SK-N-SH (cell line): ENCODE data around the gene KRT27. TPM values are rescaled to one million over a fixed set of nuclear protein-coding genes. Genes with fewer than 3 reads are reported as not detected.

Experiments used
- CTCF ChIA-PET: fragments of 300-600, 350-600 bp; formaldehyde crosslinking; extraction: SDS; loops from one replicate; lab custom pipeline; 2021; lab: Yijun Ruan, JAX
- POLR2A ChIA-PET: fragments of 350-600 bp; sonication (Branson Sonifier 250); formaldehyde crosslinking; extraction: SDS; loops from one replicate; lab custom pipeline; 2020; ENCODE audit warnings: antibody characterized with exemption, inconsistent platforms; lab: Yijun Ruan, JAX
- DNase-seq: peaks from one replicate; pipeline ENCODE4 v3.0.0; 2012
- H2AFZ ChIP-seq: fragments of 200-600 bp; sonication (generic); 2 replicates; pipeline ENCODE4 v1.8.1; 2016; ENCODE audit warnings: antibody characterized with exemption, mild to moderate bottlenecking, low read depth
- H3F3A ChIP-seq: fragments of 200-600 bp; sonication (generic); replicated peaks from 2 replicates; pipeline ENCODE3; 2016; ENCODE audit warnings: antibody characterized with exemption, mild to moderate bottlenecking; ENCODE audit not compliant: insufficient read depth
- H3K27ac ChIP-seq, 2 experiments: fragments of 200-500 bp in 1 of 2; fragments of 200-600 bp in 1 of 2; sonication (Bioruptor generic) in 1 of 2; sonication (generic), shearing (Covaris generic) in 1 of 2; 2 replicates each; pipeline versions ENCODE4 v1.5.1 to v1.6.1; 2014 to 2016; ENCODE audit warnings: low read depth in 2 of 2, inconsistent platforms in 1 of 2, low read length in 1 of 2, mild to moderate bottlenecking in 1 of 2, mixed read lengths in 1 of 2
- H3K27me3 ChIP-seq: fragments of 200-600 bp; sonication (generic), shearing (Covaris generic); 2 replicates; pipeline ENCODE4 v1.6.1; 2016; ENCODE audit warnings: mixed run types; ENCODE audit not compliant: insufficient read depth
- H3K36me3 ChIP-seq, 2 experiments: fragments of 200-500 bp in 1 of 2; fragments of 200-600 bp in 1 of 2; sonication (Bioruptor generic) in 1 of 2; sonication (generic) in 1 of 2; replicated peaks in 1 of 2; 2 replicates each; pipeline versions ENCODE3 to v1.5.1; 2014 to 2016; ENCODE audit warnings: low read length in 1 of 2, mild to moderate bottlenecking in 1 of 2; ENCODE audit not compliant: insufficient read depth in 2 of 2, control insufficient read depth in 1 of 2
- H3K4me1 ChIP-seq, 2 experiments: fragments of 200-500 bp in 1 of 2; fragments of 200-600 bp in 1 of 2; sonication (Bioruptor generic) in 1 of 2; sonication (generic), shearing (Covaris generic) in 1 of 2; 2 replicates each; pipeline versions ENCODE4 v1.5.1 to v1.6.1; 2014 to 2016; ENCODE audit warnings: low read depth in 1 of 2, low read length in 1 of 2, mixed run types in 1 of 2; ENCODE audit not compliant: insufficient read depth in 2 of 2, control insufficient read depth in 1 of 2
- H3K4me2 ChIP-seq: fragments of 200-600 bp; sonication (generic), shearing (Covaris generic); 2 replicates; pipeline ENCODE4 v1.6.1; 2017; ENCODE audit warnings: mixed run types
- H3K4me3 ChIP-seq, 2 experiments: fragments of 200-500 bp in 1 of 2; fragments of 200-600 bp in 1 of 2; sonication (Bioruptor generic) in 1 of 2; sonication (generic), shearing (Covaris generic) in 1 of 2; 2 replicates each; pipeline versions ENCODE4 v1.5.1 to v1.8.1; 2014 to 2016; ENCODE audit warnings: low read depth in 2 of 2, inconsistent platforms in 1 of 2, low read length in 1 of 2, mild to moderate bottlenecking in 1 of 2, mixed read lengths in 1 of 2, moderate library complexity in 1 of 2
- H3K79me2 ChIP-seq: fragments of 200-600 bp; sonication (generic); 2 replicates; pipeline ENCODE4 v1.8.1; 2017; ENCODE audit warnings: mild to moderate bottlenecking; ENCODE audit not compliant: insufficient read depth
- H3K9ac ChIP-seq: fragments of 200-600 bp; sonication (generic); 2 replicates; pipeline ENCODE4 v1.6.1; 2017; ENCODE audit warnings: mixed run types
- H3K9me2 ChIP-seq: fragments of 200-600 bp; sonication (generic); 2 replicates; pipeline ENCODE4 v1.6.1; 2017; ENCODE audit warnings: mixed run types
- H3K9me3 ChIP-seq: fragments of 200-600 bp; sonication (generic); 2 replicates; pipeline ENCODE4 v1.6.1; 2017; ENCODE audit warnings: mixed run types, mild to moderate bottlenecking, moderate library complexity
- H4K20me1 ChIP-seq: fragments of 200-600 bp; sonication (generic); 2 replicates; pipeline ENCODE4 v1.6.1; 2017; ENCODE audit warnings: mild to moderate bottlenecking, mixed run types; ENCODE audit not compliant: insufficient read depth
- CHD2 ChIP-seq: fragments of 150-350 bp; IDR thresholded peaks from 2 replicates; pipeline ENCODE4 v1.6.1; 2018; ENCODE audit warnings: low read length; ENCODE audit not compliant: partially characterized antibody
- EP300 ChIP-seq, 2 experiments: IDR thresholded peaks; 2 replicates each; pipeline versions ENCODE4 v1.4.0 to v1.6.1; 2012; ENCODE audit warnings: borderline replicate concordance in 1 of 2, low read depth in 1 of 2, low read length in 1 of 2
- FOXJ3 ChIP-seq: sonication (generic); formaldehyde crosslinking; IDR thresholded peaks from 2 replicates; pipeline ENCODE4 v1.5.1; 2020; ENCODE audit warnings: mild to moderate bottlenecking, missing genetic modification reagents
- GATA2 ChIP-seq: sonication (generic); formaldehyde crosslinking; IDR thresholded peaks from 2 replicates; pipeline ENCODE4 v1.5.0; 2020; ENCODE audit warnings: mild to moderate bottlenecking, missing genetic modification reagents
- IRF3 ChIP-seq: fragments of 150-350 bp; IDR thresholded peaks from 2 replicates; pipeline ENCODE4 v1.6.1; 2016; ENCODE audit warnings: mild to moderate bottlenecking, low read depth, low read length
- NRF1 ChIP-seq: IDR thresholded peaks from 2 replicates; pipeline ENCODE4 v1.6.1; 2012; ENCODE audit warnings: low read depth, mild to moderate bottlenecking, low read length
- REST ChIP-seq: IDR thresholded peaks from 2 replicates; pipeline ENCODE4 v1.6.1; 2012; ENCODE audit warnings: mild to moderate bottlenecking, low read depth, low read length, moderate library complexity
- TEAD4 ChIP-seq: IDR thresholded peaks from 2 replicates; pipeline ENCODE4 v1.4.0; 2012; ENCODE audit warnings: mild to moderate bottlenecking, borderline replicate concordance; ENCODE audit not compliant: insufficient read depth
- WGBS: methylation state at CpG from one replicate; pipeline ENCODE4 v1.1.6; 2017; ENCODE audit warnings: low lambda C conversion rate; 5-methylcytosine and 5-hydroxymethylcytosine counted together
- polyA plus RNA-seq, 3 experiments: library from polyadenylated mRNA; depleted of rRNA; stranded (reverse); fragments of >200 nt; gene quantifications; 2 replicates each; pipeline ENCODE4 v1.2.3, GENCODE V29; 2012

Gene KRT27
- polyA plus RNA-seq, 1 of the 3 experiments (the other 2 are of a cell fraction): not detected

DNA sequence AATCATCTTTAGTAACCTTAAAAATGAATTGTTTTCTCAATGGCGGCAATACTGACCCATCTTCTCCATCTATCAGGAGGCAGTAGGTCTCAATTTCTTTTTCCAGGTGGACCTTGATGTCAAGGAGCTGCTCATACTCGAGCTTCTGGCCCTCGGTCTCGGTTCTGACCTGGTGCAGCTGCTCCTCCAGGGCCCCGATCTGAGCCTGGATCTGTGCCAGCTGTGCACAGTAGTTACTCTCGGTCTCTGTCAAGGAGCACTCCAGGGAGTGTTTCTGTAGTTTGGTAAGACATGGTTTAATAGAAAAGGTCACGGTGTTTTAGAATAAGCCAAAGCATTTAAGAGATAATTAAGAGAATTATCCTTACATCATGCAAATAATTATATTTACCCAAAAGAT is 4.9 kb downstream of the KRT27 start:
- H3K4me3 ChIP-seq: no peak overlapping the region
- CTCF ChIA-PET: no interaction called here
- no peaks in the 10 kb centered on the region for H3F3A ChIP-seq
- TF ChIP-seq EP300 (IDR thresholded peaks at IDR 0.05; ENCODE audit: borderline replicate concordance in 1 of 2, low read depth in 1 of 2, low read length in 1 of 2): no peak
- no peak for TF ChIP-seq TEAD4
- no peak for TF ChIP-seq REST
- no peak for TF ChIP-seq FOXJ3
- TF ChIP-seq, all 33 proteins: peak for 0
- Histone ChIP-seq H3K27ac (no peak overlapping the region), H3K4me2 (no peak overlapping the region), H2AFZ (no peak overlapping the region), H3K9me3 (no peaks in the 10 kb centered on the region), H3K36me3 (no peaks in the 10 kb centered on the region), H3K9ac (no peak overlapping the region), H3K9me2 (0 out of 2 replicates have a peak, but pooled peaks cover 5% of the 10 kb centered on the region), H4K20me1 (no peaks in the 10 kb centered on the region), H3K79me2 (no peaks in the 10 kb centered on the region), H3K27me3 (peaks cover 69% of the 10 kb centered on the region), H3K4me1 (no peaks in the 10 kb centered on the region)
- WGBS: 16% methylated on average over 7 of the region's 7 CpGs
- DNase-seq: no peak
- POLR2A ChIA-PET: no interaction called here

DNA sequence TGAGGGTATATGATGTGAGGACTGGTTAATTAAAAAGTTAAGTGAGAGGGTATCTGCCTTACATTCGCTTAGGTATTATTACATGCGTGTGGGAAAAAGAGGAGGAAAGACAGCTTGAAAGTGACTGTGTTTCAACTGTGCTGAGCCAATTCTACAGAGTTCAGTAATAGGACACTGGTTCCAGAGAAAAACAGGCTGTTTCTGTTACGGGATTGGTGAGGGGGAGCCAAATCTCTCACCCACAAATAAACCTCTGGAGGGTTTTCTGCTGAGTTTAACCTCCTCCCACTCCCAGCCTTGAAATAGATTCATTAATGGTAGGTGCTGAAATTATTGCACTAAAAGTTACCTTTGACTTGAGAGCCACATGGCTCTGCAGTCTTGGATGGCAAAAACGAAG is 6.4 kb downstream of the KRT27 start:
- no peak for TF ChIP-seq GATA2 (CRISPR knock-in tag)
- no peak for TF ChIP-seq EP300 (IDR thresholded peaks at IDR 0.05; ENCODE audit: borderline replicate concordance in 1 of 2, low read depth in 1 of 2, low read length in 1 of 2)
- no peak for TF ChIP-seq NRF1
- TF ChIP-seq CHD2: no peak
- TF ChIP-seq IRF3: no peak
- ChIA-PET CTCF (no interaction called here), POLR2A (no interaction called here)
- H3K4me3 ChIP-seq: no peak overlapping the region
- no peaks in the 10 kb centered on the region for H4K20me1 ChIP-seq
- no peaks in the 10 kb centered on the region for H3K79me2 ChIP-seq
- no peak overlapping the region for H3K4me2 ChIP-seq
- no peak for DNase-seq
- H3K27ac ChIP-seq: no peak overlapping the region
- WGBS: 18% methylated on average over 4 of the region's 4 CpGs
- no peak overlapping the region for H2AFZ ChIP-seq
- H3F3A ChIP-seq: no peaks in the 10 kb centered on the region
- no peaks in the 10 kb centered on the region for H3K4me1 ChIP-seq
- peaks cover 64% of the 10 kb centered on the region for H3K27me3 ChIP-seq
- no peaks in the 10 kb centered on the region for H3K9me3 ChIP-seq
- no peak overlapping the region for H3K9ac ChIP-seq
- 0 out of 2 replicates have a peak, but pooled peaks cover 5% of the 10 kb centered on the region for H3K9me2 ChIP-seq
- no peaks in the 10 kb centered on the region for H3K36me3 ChIP-seq
